Kidney (tissue), 14 donors: ENCODE measurements around the gene RNF8. TPM values are rescaled to one million over a fixed set of nuclear protein-coding genes. Genes with fewer than 3 reads are reported as not detected.

Experiments
- DNase-seq, 5 donors: peaks; one replicate each; pipeline ENCODE4 v3.0.0-alpha.2; 2013 to 2020
- FAIRE-seq: peaks from 2 replicates; lab custom pipeline; 2012; peaks lifted over from hg19 to GRCh38; lab: Jason Lieb, UNC
- H3K27ac ChIP-seq, 2 donors: one replicate each; pipeline ENCODE4 v1.7.0; 2013; ENCODE audit warnings: low read depth in 2 of 2, low read length in 2 of 2, inconsistent platforms in 1 of 2
- H3K27me3 ChIP-seq: one replicate; pipeline ENCODE4 v1.7.1; 2013; ENCODE audit warnings: low read length, inconsistent platforms; ENCODE audit not compliant: control insufficient read depth, insufficient read depth
- H3K36me3 ChIP-seq, 3 donors: one replicate each; pipeline versions ENCODE4 v1.7.0 to v1.7.1; 2013; ENCODE audit warnings: low read length in 3 of 3, control low read depth in 1 of 3, inconsistent platforms in 1 of 3; ENCODE audit not compliant: insufficient read depth in 3 of 3, control insufficient read depth in 2 of 3
- H3K4me1 ChIP-seq, 3 donors: one replicate each; pipeline versions ENCODE4 v1.7.0 to v1.7.1; 2013; ENCODE audit warnings: low read length in 3 of 3, inconsistent platforms in 1 of 3, low read depth in 1 of 3; ENCODE audit not compliant: control insufficient read depth in 2 of 3, insufficient read depth in 2 of 3
- H3K4me3 ChIP-seq, 3 donors: one replicate each; pipeline versions ENCODE4 v1.7.0 to v1.8.1; 2013; ENCODE audit warnings: low read length in 3 of 3, control low read depth in 1 of 3, inconsistent platforms in 1 of 3
- H3K9ac ChIP-seq, 3 donors: one replicate each; pipeline versions ENCODE4 v1.7.0 to v1.7.1; 2013; ENCODE audit warnings: low read length in 3 of 3, control low read depth in 1 of 3, inconsistent platforms in 1 of 3
- H3K9me3 ChIP-seq, 3 donors: one replicate each; pipeline versions ENCODE4 v1.7.0 to v1.7.1; 2013; ENCODE audit warnings: low read length in 3 of 3, control low read depth in 1 of 3, inconsistent platforms in 1 of 3; ENCODE audit not compliant: control insufficient read depth in 2 of 3, insufficient read depth in 1 of 3
- CTCF ChIP-seq: IDR thresholded peaks from 3 replicates; pipeline ENCODE4 v1.5.1; 2012; ENCODE audit warnings: mild to moderate bottlenecking, moderate library complexity, borderline replicate concordance; ENCODE audit not compliant: insufficient read depth; ENCODE audit errors: extremely low read depth
- intact Hi-C: fragments of 100-400 bp; cut with DNase I; formaldehyde crosslinking; loops from one replicate; pipeline ENCODE4 v1.11.1; 2022
- polyA plus RNA-seq: library from polyadenylated mRNA; stranded (reverse); fragments of 350-450 nt; fragmentation: Illumina TruSeq; extraction: RNeasy Lipid Tissue Mini Kit (QIAGEN cat#74804); gene quantifications from one replicate; pipeline ENCODE4 v1.2.3, GENCODE V29; 2014; ENCODE audit warnings: low read depth, low replicate concordance; ENCODE audit not compliant: insufficient read depth
- total RNA-seq: library from RNA; stranded (reverse); fragmentation: NEBNext Ultra II Directional; extraction: Animal tissue kit (Norgen Biotek cat#: 25700); gene quantifications from one replicate; pipeline ENCODE4 v1.2.1, GENCODE V29; 2021
- donor health status: control.
- donor health status: control.
- donor health status: control.
- donor health status: control.
- donor health status: control.
- donor health status: DM: yes; HTN: yes; CAD: no.
- donor health status: Normal renal cell carcinoma (clear cell type).

RNF8 gene
- total and polyA plus RNA-seq, 2 donors from 2014 or later = 18.4 to 18.5 TPM

DNA sequence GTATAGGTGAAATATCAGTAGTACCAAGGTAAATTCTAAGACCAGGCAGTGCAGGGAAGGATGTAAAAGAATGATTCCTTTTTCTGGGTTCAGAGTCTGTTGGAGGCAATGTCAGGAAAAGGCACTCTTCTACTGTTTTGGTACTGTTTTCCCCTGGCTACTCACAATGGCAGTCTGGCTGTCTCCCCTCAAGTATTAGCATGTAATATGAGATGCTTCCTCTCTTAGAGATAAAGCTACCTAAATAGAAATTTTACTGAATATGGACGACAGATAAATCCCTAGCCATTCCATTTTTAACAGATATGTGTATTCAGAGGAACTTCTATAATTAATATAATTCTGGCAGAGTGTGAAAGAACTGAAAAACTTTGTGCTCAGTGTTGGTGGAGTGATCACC, 3.5 kb downstream of the RNF8 start:
- FAIRE-seq (no peak), DNase-seq (no peak)
- no peaks in the 10 kb centered on the region for H3K9me3 ChIP-seq
- no peak overlapping the region for H3K4me3 ChIP-seq
- H3K27me3 ChIP-seq = no peaks in the 10 kb centered on the region
- intact Hi-C loops = no loop called here
- H3K36me3 ChIP-seq = peaks cover 0 to 8% (median 0%) of the 10 kb centered on the region in 3 donors
- peaks cover 2 to 9% (median 7%) of the 10 kb centered on the region in 3 donors for H3K4me1 ChIP-seq
- no peak overlapping the region for H3K27ac ChIP-seq
- H3K9ac ChIP-seq = no peak overlapping the region
- no peak for TF ChIP-seq CTCF

- no peak for DNase-seq
- Histone ChIP-seq H3K36me3 (peaks cover 0 to 8% (median 0%) of the 10 kb centered on the region in 3 donors), H3K9me3 (no peaks in the 10 kb centered on the region), H3K27me3 (no peaks in the 10 kb centered on the region), H3K9ac (no peak overlapping the region), H3K4me3 (no peak overlapping the region), H3K4me1 (peaks cover 2 to 9% (median 7%) of the 10 kb centered on the region in 3 donors), H3K27ac (no peak overlapping the region)
- no peak for FAIRE-seq
- no peak for TF ChIP-seq CTCF
- intact Hi-C loops = no loop called here
These were observed 4.1 kb downstream of the RNF8 start for GRCh38 chr6:37357860-37358259.

GRCh38 chr6:37359039-37359438, 5.3 kb downstream of the RNF8 start:
- Histone ChIP-seq H3K4me1 (peaks cover 2 to 9% (median 7%) of the 10 kb centered on the region in 3 donors), H3K27ac (no peak overlapping the region), H3K27me3 (no peaks in the 10 kb centered on the region), H3K4me3 (no peak overlapping the region), H3K9ac (no peak overlapping the region), H3K36me3 (peaks cover 0 to 8% (median 0%) of the 10 kb centered on the region in 3 donors), H3K9me3 (no peaks in the 10 kb centered on the region)
- no peak for TF ChIP-seq CTCF
- DNase-seq = peak in 1 of 5 donors; percentile 15
- no peak for FAIRE-seq
- intact Hi-C loops = no loop called here
